ENCODE data around the gene DNAJC5.
A peak's percentile ranks its signal among the peaks of the same experiment; 100 is the strongest.
"Not testable (repeated sequence)": the region's sequence is repeated elsewhere in the genome, so short reads cannot be mapped to it uniquely, and the experiment has no call there.

Gene DNAJC5

DNA sequence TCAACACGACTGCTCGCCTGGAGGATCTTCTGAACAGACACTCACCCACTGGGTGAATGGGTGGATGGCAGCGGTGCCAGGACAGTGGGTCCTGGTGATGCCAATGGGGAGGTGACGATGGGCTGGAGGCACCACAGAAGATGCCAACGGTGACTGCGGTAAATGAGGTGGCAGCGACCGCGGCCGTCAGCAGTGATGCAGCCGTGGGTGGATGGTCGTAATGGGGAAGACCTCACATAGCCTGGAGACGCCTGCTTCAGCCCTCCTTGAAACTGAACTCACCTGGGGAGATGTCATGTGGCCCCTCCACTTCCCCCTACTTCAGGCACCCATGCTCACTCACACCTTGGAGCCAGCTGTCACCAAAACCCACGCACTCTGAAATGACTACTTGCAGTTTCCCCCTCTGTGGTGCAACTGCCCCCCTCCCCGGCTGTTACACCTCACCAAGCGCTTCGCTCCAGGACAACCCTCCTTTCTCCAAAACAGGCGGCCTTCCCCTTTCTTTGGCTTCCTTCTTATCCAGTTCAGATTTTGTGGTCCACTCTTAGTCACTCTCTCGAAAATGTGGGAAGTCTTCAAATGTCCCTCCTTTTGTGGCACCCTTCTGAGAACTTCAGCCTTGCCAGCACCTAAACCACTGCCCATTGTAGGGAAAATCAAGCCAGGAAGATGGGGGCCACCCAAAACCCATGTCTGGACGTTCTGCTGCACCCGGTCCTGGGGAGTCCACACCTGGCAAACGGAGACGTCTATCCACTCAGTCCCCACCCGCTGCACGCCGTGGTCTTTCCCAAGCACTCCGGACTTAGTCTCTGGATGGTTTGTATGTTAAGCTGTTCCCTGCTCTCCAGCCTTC, 44.0 kb upstream of the DNAJC5 start:
- no peak overlapping the region; the same call in 1 of the 2 replicates for H3K4me3 ChIP-seq (ENCODE audit: low read depth, low read length)
- DNase-seq (ENCODE audit: low read depth): peak; percentile 92
- TF ChIP-seq, protein P1, sequence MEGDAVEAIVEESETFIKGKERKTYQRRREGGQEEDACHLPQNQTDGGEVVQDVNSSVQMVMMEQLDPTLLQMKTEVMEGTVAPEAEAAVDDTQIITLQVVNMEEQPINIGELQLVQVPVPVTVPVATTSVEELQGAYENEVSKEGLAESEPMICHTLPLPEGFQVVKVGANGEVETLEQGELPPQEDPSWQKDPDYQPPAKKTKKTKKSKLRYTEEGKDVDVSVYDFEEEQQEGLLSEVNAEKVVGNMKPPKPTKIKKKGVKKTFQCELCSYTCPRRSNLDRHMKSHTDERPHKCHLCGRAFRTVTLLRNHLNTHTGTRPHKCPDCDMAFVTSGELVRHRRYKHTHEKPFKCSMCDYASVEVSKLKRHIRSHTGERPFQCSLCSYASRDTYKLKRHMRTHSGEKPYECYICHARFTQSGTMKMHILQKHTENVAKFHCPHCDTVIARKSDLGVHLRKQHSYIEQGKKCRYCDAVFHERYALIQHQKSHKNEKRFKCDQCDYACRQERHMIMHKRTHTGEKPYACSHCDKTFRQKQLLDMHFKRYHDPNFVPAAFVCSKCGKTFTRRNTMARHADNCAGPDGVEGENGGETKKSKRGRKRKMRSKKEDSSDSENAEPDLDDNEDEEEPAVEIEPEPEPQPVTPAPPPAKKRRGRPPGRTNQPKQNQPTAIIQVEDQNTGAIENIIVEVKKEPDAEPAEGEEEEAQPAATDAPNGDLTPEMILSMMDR (IDR thresholded peaks at IDR 0.05; ENCODE audit: low read depth, low read length, missing control alignments): no peak

DNA sequence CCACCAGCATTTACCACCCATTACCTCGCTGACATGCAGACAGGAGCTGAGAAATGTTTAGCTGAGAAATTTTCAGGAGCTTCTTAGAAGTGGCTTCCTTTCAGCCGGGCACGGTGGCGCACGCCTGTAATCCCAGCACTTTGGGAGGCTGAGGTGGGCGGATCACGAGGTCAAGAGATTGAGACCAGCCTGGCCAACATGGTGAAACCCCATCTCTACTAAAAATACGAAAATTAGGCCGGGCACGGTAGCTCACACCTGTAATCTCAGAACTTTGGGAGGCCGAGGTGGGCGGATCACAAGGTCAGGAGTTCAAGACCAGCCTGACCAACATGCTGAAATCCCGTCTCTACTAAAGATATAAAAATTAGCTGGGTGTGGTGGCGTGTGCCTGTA, 43.4 kb upstream of the DNAJC5 start:
- not testable (repeated sequence) for H3K4me3 ChIP-seq (ENCODE audit: low read depth, low read length); DNase-seq (ENCODE audit: low read depth)

DNA sequence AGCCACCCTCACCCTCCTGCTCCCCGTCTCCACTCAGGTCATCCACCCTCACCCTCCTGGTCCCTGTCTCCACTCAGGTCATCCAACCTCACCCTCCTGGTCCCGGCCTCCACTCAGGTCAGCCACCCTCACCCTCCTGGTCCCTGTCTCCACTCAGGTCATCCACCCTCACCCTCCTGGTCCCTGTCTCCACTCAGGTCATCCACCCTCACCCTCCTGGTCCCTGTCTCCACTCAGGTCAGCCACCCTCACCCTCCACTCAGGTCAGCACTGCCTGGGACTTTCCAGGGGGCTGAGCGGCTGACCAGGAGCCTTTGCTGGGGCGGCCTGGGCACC, 41.2 kb upstream of the DNAJC5 start:
- not testable (repeated sequence) for H3K4me3 ChIP-seq (ENCODE audit: low read depth, low read length); DNase-seq (ENCODE audit: low read depth)

DNA sequence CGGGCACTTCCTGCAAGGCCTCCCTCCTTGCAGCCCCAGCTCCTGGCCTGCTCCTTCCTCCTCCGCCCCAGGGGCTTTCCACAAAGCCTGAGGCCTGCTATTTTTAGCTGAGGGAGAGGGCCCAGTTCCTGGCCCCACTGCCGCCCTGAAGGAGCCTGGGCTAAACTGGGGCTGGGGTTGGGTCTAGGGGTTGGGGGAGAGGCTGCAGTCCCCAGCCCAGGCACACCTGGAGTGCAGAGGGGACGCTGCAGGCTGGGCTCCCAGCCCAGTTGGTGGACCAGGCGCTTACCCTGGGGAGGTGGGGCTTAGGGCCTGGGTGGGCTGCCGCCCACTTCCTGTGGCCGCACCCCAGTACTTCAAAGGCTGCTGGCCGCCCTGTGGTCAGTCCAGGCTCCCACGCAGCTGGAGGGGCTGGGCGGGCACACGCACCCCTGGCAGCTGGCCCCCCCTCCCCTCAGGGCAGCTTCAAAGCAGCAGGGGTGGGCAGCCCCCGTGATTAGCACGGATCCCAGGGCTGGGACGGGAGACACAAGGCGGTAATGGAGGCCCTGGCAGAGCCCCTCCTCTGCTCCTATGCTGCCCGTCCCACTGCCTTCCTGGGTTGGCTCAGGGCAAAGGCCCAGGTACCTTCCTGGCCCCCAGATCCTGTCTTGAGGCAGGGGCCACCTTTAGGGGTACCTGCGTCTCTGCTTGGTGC, 40.7 kb upstream of the DNAJC5 start:
- no peak overlapping the region for H3K4me3 ChIP-seq (ENCODE audit: low read depth, low read length)
- DNase-seq (ENCODE audit: low read depth): no peak
- TF ChIP-seq, protein P1 (IDR thresholded peaks at IDR 0.05; ENCODE audit: low read depth, low read length, missing control alignments): no peak

DNA sequence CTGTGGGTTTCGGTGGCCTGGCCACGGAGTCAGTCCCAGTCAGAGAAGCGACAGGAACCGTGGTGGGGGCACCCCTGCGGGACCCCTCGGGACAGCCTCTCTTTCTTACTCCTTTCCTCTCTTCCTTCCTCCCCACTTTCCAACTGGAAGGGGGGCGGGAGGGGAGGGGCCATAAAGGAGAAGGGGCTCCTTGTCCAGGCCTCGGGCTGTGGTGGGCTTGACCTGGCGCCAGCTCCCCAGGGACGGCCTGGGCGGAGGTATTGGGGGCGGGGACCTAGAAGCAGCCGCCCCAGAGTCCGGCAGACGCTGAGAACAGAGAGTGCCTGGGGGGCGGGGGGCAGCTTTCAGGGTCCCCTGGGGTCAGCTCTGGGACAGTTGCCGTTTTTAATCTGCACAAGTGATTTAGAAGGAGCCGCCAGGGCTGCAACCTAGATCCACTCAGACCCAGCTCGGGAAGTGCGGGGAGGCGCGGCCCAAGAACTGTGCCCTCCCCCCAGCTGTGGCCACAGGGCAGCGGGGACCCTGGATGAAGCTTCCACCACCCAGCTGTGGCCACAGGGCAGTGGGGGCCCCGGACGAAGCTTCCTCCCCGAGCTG, 40.1 kb upstream of the DNAJC5 start:
- DNase-seq (ENCODE audit: low read depth): no peak
- TF ChIP-seq, protein P1 (IDR thresholded peaks at IDR 0.05; ENCODE audit: low read depth, low read length, missing control alignments): no peak
- no peak overlapping the region for H3K4me3 ChIP-seq (ENCODE audit: low read depth, low read length)

DNA sequence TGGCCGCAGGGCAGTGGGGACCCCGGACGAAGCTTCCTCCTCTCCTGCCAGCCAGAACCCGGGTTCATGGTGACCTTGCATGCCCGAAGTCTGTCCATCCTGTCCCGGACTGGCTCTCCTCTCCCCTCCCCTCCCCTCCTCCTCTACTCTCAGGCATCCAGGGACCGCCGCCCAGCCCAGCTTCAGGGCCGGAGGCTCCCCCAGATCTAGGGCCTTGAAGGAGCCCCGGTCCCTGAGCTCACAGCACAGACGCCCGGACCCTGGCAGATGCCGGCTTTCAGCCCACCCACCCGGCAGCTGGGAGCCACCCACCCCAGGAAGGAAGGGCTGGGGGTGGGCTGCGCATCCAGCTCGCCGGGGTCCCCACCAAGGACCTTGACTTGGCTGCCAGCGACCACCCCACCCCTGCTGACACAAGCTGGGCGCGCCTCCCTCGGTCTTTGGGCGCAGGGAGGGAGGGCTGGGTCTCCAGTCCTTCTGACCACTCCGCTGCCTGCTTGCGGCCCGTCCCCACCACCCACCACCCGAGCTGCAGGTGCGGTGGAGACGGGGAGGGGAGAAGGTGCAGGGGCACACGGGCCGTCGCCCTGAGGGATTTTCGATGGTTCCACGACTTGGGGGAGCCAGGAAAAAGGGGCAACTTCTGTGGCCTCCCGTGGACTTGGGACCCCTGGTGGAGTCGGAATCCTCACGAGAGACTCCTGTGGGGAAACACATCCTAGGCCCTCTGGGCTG, 39.4 kb upstream of the DNAJC5 start:
- TF ChIP-seq, protein P1 (IDR thresholded peaks at IDR 0.05; ENCODE audit: low read depth, low read length, missing control alignments): no peak
- no peak overlapping the region for H3K4me3 ChIP-seq (ENCODE audit: low read depth, low read length)
- no peak for DNase-seq (ENCODE audit: low read depth)

DNA sequence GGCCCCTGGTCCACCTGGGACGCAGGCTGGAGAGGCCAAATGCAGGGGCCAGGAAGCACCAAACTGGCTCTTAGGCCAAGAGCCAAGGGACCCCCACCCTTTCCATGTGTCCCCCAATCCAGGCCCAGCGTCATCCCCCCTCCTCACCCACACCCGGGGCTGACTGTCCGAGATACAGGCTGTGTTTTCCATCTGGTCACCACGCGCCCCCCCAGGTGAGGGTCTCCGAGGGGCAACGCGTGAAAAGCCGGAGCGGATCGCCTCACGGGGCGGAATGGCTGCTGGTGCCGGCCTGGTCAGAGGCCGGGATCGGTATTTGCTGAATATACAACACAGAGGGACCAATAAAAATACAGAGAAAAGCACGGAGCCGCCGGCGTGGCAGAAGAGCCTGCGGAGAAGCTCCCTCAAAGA, 38.8 kb upstream of the DNAJC5 start:
- H3K4me3 ChIP-seq (ENCODE audit: low read depth, low read length): no peak overlapping the region
- no peak for DNase-seq (ENCODE audit: low read depth)
- TF ChIP-seq, protein P1 (IDR thresholded peaks at IDR 0.05; ENCODE audit: low read depth, low read length, missing control alignments): no peak
